OCI-LY1 (cell line): ENCODE data around the gene COPB1.

Experiments
- EZH2 ChIP-seq: fragments of 200-600 bp; sonication (generic), shearing (Covaris generic); IDR thresholded peaks from 2 replicates; pipeline ENCODE4 v1.8.0; 2017; ENCODE audit warnings: borderline replicate concordance, mixed run types, mild to moderate bottlenecking, antibody characterized with exemption, low read length, moderate library complexity, mixed read lengths
- TF ChIP-seq, protein P1 (sequence below): fragments of 200-600 bp; sonication (generic), shearing (Covaris generic); IDR thresholded peaks from 2 replicates; pipeline ENCODE4 v1.5.1; 2017; ENCODE audit warnings: mild to moderate bottlenecking, antibody characterized with exemption, low read length, moderate library complexity, mixed read lengths

DNA sequence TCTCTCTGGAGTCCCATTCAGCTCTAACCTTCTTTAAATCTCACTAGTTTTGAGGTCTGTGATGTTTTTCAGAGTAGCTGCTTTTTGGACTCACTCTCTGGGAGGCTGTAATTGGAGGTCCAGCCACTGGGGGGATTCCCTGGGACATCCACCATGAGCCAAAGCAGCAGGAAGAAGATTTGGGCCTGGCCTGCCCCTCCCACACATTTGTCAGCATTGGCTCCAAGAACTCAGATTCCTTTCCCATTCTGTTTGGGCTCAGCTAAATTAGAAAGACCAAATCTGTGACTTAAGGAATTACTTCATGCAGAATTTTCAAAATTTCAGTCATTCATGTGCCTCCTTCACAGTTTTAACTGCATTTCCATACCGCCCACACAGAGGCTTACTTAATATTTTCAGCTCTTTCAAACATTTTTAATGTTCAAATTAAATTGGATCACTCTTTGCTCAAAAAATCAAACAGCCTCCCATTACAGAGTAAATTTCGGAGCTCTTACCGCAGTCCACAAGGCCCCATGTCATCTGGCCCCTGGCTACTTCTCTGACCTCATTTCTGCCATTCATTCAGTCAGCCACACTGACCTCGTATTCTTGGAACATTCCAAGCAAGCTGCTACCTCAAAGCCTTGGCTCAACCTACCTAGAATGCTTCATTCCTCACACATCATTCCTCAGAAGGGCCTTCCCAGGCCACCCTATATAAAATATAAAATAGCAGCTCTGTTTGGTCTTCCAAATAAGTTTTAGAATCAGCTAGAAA, 86.1 kb downstream of the COPB1 start:
- TF ChIP-seq, protein P1, sequence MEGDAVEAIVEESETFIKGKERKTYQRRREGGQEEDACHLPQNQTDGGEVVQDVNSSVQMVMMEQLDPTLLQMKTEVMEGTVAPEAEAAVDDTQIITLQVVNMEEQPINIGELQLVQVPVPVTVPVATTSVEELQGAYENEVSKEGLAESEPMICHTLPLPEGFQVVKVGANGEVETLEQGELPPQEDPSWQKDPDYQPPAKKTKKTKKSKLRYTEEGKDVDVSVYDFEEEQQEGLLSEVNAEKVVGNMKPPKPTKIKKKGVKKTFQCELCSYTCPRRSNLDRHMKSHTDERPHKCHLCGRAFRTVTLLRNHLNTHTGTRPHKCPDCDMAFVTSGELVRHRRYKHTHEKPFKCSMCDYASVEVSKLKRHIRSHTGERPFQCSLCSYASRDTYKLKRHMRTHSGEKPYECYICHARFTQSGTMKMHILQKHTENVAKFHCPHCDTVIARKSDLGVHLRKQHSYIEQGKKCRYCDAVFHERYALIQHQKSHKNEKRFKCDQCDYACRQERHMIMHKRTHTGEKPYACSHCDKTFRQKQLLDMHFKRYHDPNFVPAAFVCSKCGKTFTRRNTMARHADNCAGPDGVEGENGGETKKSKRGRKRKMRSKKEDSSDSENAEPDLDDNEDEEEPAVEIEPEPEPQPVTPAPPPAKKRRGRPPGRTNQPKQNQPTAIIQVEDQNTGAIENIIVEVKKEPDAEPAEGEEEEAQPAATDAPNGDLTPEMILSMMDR, result peak; percentile 15; the same call in 1 of the 2 replicates
- TF ChIP-seq EZH2, result no peak
